HL-60 (cell line): ENCODE measurements around the gene STX7.

Experiments used
- DNase-seq, 2 experiments: peaks; one replicate each; pipeline ENCODE4 v3.0.0-alpha.2; 2010 to 2020; ENCODE audit warnings: low read depth in 1 of 2, low spot score in 1 of 2
- H3K27ac ChIP-seq: fragments of 250-450 bp; sonication (Bioruptor Pico); replicated peaks from 2 replicates; pipeline ENCODE4 v1.5.1; 2020; ENCODE audit warnings: mild to moderate bottlenecking, moderate library complexity
- H3K27me3 ChIP-seq: fragments of 250-450 bp; sonication (Bioruptor Pico); 2 replicates; pipeline ENCODE4 v1.5.1; 2021; ENCODE audit warnings: mild to moderate bottlenecking, moderate library complexity; ENCODE audit not compliant: insufficient read depth, poor library complexity, severe bottlenecking
- H3K4me3 ChIP-seq: replicated peaks from 2 replicates; pipeline ENCODE4 v1.5.1; 2011; ENCODE audit warnings: mild to moderate bottlenecking, control low read depth, low read length; ENCODE audit not compliant: insufficient read depth
- CTCF ChIP-seq: IDR thresholded peaks from one replicate; pipeline ENCODE4 v1.5.1; 2011; ENCODE audit warnings: low read length, control low read depth, inconsistent platforms; ENCODE audit not compliant: insufficient read depth
- GABPA ChIP-seq: IDR thresholded peaks from 2 replicates; pipeline ENCODE4 v1.6.1; 2012; ENCODE audit warnings: low read depth
- POLR2AphosphoS5 ChIP-seq: IDR thresholded peaks from 2 replicates; pipeline ENCODE4 v1.6.1; 2012; ENCODE audit warnings: low read depth
- REST ChIP-seq: IDR thresholded peaks from 2 replicates; pipeline ENCODE4 v1.6.1; 2012; ENCODE audit warnings: low read depth; ENCODE audit not compliant: insufficient replicate concordance
- SPI1 ChIP-seq: IDR thresholded peaks from 2 replicates; pipeline ENCODE4 v1.6.1; 2012; ENCODE audit warnings: low read depth, mild to moderate bottlenecking, borderline replicate concordance

The STX7 gene

GRCh38 chr6:132496519-132497180 is 16.3 kb downstream of the STX7 start:
- H3K4me3 ChIP-seq, result no peak overlapping the region

GRCh38 chr6:132495604-132496079 is 17.3 kb downstream of the STX7 start:
- Histone ChIP-seq H3K27ac (no peak overlapping the region), H3K27me3 (no peaks in the 10 kb centered on the region), H3K4me3 (no peak overlapping the region)
- TF ChIP-seq CTCF (no peak), REST (no peak), POLR2AphosphoS5 (no peak), GABPA (no peak), SPI1 (no peak)
- no peak for DNase-seq

More at GRCh38 chr6:132496519-132497180, 16.3 kb downstream of the STX7 start:
- no peak for DNase-seq
- Histone ChIP-seq H3K27me3 (no peaks in the 10 kb centered on the region), H3K27ac (no peak overlapping the region)
- TF ChIP-seq POLR2AphosphoS5, result no peak
- TF ChIP-seq CTCF, result no peak
- TF ChIP-seq GABPA, result no peak
- no peak for TF ChIP-seq SPI1
- TF ChIP-seq REST, result no peak

- no peaks in the 10 kb centered on the region for H3K27me3 ChIP-seq
- no peak overlapping the region for H3K4me3 ChIP-seq
- no peak for TF ChIP-seq CTCF
- DNase-seq, result no peak
- H3K27ac ChIP-seq, result no peak overlapping the region
Observed at GRCh38 chr6:132494954-132495353, 18.0 kb downstream of the STX7 start.

- H3K4me3 ChIP-seq, result no peak overlapping the region
- no peak for DNase-seq
- TF ChIP-seq GABPA (no peak), REST (no peak), CTCF (no peak), SPI1 (no peak), POLR2AphosphoS5 (no peak)
- no peak overlapping the region for H3K27ac ChIP-seq
- no peaks in the 10 kb centered on the region for H3K27me3 ChIP-seq
Observed at GRCh38 chr6:132491881-132492280, 21.0 kb downstream of the STX7 start.
